Measurements from ENCODE around the gene AGO3.
"Not testable (repeated sequence)": the region's sequence is repeated elsewhere in the genome, so short reads cannot be mapped to it uniquely, and the experiment has no call there.

The AGO3 gene

GRCh38 chr1:36006941-36007500 is 76.1 kb downstream of the AGO3 start:
- DNase-seq (ENCODE audit: low read depth, low spot score), result no peak

DNA sequence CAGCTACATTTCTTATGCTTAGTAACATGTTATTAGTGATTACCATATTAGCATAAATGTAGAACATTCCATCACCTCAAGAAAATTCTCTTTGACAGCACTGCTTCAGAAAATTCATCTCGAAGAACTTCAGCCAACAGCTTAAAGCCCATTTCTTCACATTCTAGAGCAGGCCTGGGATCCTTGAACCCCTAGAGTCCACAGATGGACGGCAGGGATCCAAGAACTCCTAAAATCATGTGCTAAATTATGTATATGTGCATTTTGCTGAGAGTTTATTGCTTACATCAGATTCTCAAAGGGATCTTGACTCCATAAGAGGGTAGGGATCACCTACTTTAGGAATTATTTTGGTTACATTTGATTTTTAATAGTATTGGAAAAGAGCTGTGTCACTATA is 76.8 kb downstream of the AGO3 start:
- DNase-seq (ENCODE audit: low read depth, low spot score), result no peak

DNA sequence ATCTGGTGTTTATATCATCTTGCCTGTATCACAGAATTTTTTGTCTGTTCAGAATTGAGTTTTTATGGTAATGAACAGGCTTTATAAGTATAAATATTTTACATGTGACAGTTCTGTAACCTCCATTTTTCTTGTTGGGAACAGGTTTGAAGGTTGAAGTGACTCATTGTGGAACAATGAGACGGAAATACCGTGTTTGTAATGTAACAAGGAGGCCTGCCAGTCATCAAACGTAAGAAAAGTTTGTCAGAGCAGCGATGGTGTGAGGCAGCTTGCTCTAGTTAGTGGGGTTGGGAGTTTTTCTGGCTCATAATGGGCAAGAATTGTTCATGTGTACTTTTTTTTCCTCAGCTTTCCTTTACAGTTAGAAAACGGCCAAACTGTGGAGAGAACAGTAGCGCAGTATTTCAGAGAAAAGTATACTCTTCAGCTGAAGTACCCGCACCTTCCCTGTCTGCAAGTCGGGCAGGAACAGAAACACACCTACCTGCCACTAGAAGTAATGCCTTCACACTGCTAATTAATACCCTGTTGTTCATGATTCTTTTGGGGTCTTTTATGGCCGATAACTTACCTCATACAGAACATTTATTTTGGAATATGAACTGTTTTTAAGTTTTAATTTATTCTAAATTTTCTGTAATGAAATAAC is 77.8 kb downstream of the AGO3 start:
- no peak for DNase-seq (ENCODE audit: low read depth, low spot score)

GRCh38 chr1:36014722-36015220 is 83.9 kb downstream of the AGO3 start:
- no peak for DNase-seq (ENCODE audit: low read depth, low spot score)

GRCh38 chr1:36016686-36017085 is 85.8 kb downstream of the AGO3 start:
- no peak for DNase-seq (ENCODE audit: low read depth, low spot score)

- DNase-seq (ENCODE audit: low read depth, low spot score), result no peak
Measured at GRCh38 chr1:36023098-36023769, 92.3 kb downstream of the AGO3 start.

- not testable (repeated sequence) for DNase-seq (ENCODE audit: low read depth, low spot score)
Measured at GRCh38 chr1:36024024-36024423, 93.1 kb downstream of the AGO3 start.

DNA sequence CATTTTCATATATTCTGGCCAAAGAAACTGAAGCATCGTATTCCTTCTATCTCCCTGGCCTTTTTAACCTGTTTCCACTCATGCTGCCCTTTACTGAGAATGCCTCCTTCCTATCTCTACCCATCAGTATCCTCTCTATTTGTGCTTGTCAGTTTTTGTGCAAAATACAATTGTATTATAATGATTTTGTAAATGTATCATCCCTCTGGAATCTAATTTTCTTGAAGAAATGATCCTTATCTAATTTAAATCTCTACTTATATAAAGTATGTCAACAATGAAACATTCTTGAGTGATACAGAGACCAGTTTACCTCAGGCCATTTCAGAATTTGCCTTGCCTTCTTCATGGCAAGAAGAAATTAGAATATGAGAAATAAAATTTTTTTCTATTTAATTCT is 93.9 kb downstream of the AGO3 start:
- no peak for DNase-seq (ENCODE audit: low read depth, low spot score)

DNA sequence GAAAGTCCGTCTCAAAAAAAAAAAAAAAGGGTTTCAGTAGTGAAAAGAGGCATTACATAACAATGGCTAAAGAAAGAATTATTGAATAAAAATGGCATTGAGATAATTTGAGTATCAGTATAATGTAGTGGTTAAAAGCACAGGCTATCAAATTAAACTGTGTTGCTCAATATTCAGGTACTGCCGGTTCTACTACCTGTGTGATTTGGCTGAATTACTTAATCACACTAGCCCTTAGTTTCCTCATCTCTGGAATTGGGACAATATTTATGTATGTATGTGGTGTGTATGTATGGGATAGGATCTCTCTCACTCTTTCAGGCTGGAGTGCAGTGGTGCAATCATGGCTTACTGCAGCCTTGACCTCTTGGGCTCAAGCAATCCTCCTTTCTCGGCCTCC is 96.9 kb downstream of the AGO3 start:
- DNase-seq (ENCODE audit: low read depth, low spot score), result no peak

GRCh38 chr1:36031441-36031840 is 100.5 kb downstream of the AGO3 start:
- no peak for DNase-seq (ENCODE audit: low read depth, low spot score)

DNA sequence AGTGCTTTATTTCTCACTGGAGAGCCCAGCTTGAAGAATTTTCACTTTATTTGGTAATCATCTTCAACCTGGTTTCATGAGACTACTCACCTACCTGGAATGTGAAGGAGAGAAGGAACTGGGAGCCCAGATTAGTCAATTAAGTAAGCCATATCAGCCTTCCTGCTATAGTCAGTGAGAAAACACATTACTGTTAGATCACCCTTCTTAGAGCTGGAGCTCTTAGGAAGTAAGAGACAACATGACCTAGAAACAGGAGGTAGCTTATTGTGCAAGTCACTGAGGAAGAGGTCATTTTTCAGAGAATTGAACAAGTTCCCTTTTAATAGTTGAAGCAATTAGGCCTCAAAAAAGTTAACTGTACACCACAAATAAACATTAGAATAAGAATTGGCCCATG is 103.8 kb downstream of the AGO3 start:
- DNase-seq (ENCODE audit: low read depth, low spot score), result no peak

DNA sequence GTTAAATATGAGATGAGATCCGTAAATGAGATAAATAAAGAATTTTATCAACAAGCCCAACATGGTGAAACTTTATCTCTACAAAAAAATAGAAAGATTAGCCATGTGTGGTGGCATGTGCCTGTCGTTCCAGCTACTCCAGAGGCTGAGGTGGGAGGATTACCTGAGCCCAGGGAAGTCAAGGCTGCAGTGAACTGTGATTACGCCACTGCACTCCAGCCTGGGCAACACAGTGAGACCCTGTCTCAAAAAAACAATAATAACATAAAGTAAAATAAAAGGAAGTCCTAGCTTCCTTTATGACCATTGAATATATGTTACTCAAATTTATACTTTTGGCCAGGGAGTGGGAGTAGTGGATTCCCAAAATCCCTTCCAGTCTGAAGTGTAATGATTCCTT is 104.2 kb downstream of the AGO3 start:
- DNase-seq (ENCODE audit: low read depth, low spot score), result no peak

GRCh38 chr1:36040238-36040637 is 109.3 kb downstream of the AGO3 start:
- DNase-seq (ENCODE audit: low read depth, low spot score), result no peak

GRCh38 chr1:36051821-36052220 is 120.9 kb downstream of the AGO3 start:
- no peak for DNase-seq (ENCODE audit: low read depth, low spot score)

DNA sequence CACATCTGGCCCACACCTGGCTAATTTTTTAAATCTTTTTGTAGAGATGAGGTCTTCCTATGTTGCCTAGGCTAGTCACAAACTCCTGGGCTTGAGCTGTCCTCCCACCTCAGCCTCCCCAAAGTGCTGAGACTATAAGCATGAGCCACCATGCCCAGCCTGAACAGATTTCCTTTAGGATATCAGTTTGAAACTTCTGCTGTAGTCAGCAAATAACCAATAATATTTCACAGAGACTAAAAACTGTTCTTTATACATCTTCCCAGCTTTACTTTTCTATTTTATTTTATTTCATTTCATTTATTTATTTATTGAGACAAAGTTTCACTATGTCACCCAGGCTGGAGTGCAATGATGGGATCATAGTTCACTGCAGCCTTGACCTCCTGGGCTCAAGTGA is 123.1 kb downstream of the AGO3 start:
- DNase-seq (ENCODE audit: low read depth, low spot score), result no peak

DNA sequence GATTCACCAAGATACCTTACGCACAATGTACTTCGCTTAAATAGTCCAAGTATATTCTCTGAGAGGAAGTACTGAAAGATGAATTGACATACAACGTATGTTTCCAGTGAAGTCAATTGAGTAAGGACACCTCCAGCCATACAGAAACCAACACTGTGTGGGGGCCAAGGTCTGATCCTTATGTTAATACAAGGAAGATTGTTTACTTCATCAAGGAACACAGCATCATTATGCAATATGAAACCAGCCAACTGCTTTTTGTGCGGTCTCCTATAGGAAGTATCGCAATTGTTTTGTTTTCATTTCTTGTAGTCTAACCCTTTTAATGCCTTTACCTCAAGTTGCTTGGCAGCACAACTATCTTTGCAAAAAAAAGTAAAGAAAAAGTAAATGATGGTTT is 124.8 kb downstream of the AGO3 start:
- no peak for DNase-seq (ENCODE audit: low read depth, low spot score)

- no peak for DNase-seq (ENCODE audit: low read depth, low spot score)
Measured at GRCh38 chr1:36062315-36062714, 131.4 kb downstream of the AGO3 start.

DNA sequence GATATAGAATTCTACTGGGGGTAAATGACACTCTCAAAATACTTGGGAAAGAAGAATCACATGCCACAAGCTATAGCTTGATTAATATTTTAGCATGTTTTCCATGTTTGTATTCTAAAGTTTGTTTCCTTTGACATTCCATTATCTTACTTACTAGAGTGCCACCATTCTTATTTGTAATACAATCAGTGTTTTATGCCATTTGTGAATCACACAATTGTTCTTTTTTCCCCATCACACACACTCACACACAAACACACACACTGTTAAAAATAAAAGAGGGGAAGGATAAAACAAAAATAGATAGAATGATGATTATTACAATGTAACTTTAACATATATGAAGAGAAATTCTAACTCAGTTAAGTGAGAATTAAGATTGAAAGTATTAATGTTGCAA is 137.0 kb downstream of the AGO3 start:
- DNase-seq (ENCODE audit: low read depth, low spot score), result no peak

DNA sequence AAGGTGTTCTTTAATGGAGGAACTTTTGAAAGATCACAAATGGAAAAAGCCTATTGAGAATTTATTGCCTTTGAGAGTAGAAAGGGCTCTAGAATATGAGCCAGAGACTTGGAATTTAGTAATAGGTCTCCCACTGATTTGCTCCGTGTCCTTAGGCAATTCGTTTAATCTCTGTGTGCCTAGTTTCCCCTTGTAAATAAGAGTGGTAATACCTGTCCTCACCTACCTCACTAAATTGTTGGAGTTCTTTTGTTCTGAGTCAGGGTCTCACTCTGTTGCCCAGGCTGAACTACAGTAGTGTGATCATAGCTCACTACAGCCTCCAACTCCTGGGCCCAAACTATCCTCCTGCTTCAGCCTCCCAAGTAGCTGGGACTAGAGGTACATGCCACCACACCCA is 138.0 kb downstream of the AGO3 start:
- no peak for DNase-seq (ENCODE audit: low read depth, low spot score)

- no peak for DNase-seq (ENCODE audit: low read depth, low spot score)
Measured at GRCh38 chr1:36070349-36070748, 139.4 kb downstream of the AGO3 start.

GRCh38 chr1:36076979-36077573 is 146.2 kb downstream of the AGO3 start:
- no peak for DNase-seq (ENCODE audit: low read depth, low spot score)

DNA sequence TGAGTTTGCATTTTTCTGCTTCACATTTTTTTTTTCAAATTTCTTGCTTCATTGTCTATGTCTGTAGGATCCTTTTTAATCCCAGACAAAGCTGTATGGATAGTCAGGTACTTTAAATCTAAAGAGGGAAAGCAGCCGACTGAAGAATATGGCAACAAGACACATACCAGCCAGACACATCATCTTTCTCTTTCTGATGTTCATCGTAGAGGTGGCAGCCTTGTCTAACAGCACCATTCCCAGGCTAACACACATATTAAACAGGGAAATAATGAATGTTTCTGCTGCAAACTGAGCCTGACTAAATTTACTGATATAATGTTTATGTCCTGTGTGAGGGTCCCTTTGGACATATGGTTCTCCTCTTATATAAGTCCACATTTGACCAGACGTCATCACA is 149.3 kb downstream of the AGO3 start:
- no peak for DNase-seq (ENCODE audit: low read depth, low spot score)

DNA sequence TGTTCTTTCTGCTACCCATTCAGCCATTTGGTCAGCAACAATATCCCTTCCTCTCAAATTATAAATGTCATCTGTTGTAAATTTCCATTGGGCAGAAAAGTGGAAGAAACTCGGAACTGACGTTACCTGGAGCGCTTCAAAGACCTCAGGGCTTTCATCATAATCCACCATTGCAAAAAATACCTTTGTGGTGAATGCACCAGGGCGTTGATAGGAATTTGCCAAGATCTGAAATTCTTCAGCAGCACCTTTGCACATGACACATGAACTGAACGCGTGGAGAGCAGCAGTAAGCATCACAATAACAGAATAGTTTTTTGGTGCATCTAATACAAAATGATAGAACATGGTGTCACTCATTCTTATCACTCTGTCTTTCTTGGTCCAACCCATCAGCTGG is 149.9 kb downstream of the AGO3 start:
- no peak for DNase-seq (ENCODE audit: low read depth, low spot score)

Data from activated CD4-positive, CD25-positive, alpha-beta regulatory T cell treated with anti-CD3 and anti-CD28 coated beads, Interleukin-2, amount 50 U/mL, for 16 hours (primary cell).